ENCODE data around the gene STX1B.
A peak's percentile ranks its signal among the peaks of the same experiment; 100 is the strongest.

STX1B gene

GRCh38 chr16:31042866-31043265 is 32.4 kb upstream of the STX1B start:
- H3K4me3 ChIP-seq (ENCODE audit: low read depth, low read length) = no peak overlapping the region
- DNase-seq (ENCODE audit: low read depth) = no peak
- TF ChIP-seq, protein P1, sequence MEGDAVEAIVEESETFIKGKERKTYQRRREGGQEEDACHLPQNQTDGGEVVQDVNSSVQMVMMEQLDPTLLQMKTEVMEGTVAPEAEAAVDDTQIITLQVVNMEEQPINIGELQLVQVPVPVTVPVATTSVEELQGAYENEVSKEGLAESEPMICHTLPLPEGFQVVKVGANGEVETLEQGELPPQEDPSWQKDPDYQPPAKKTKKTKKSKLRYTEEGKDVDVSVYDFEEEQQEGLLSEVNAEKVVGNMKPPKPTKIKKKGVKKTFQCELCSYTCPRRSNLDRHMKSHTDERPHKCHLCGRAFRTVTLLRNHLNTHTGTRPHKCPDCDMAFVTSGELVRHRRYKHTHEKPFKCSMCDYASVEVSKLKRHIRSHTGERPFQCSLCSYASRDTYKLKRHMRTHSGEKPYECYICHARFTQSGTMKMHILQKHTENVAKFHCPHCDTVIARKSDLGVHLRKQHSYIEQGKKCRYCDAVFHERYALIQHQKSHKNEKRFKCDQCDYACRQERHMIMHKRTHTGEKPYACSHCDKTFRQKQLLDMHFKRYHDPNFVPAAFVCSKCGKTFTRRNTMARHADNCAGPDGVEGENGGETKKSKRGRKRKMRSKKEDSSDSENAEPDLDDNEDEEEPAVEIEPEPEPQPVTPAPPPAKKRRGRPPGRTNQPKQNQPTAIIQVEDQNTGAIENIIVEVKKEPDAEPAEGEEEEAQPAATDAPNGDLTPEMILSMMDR (conservative IDR thresholded peaks at IDR 0.05; ENCODE audit: low read depth, low read length) = no peak

GRCh38 chr16:31038993-31039392 is 28.6 kb upstream of the STX1B start:
- TF ChIP-seq, protein P1 (conservative IDR thresholded peaks at IDR 0.05; ENCODE audit: low read depth, low read length) = no peak
- no peak for DNase-seq (ENCODE audit: low read depth)
- H3K4me3 ChIP-seq (ENCODE audit: low read depth, low read length) = no peak overlapping the region

DNA sequence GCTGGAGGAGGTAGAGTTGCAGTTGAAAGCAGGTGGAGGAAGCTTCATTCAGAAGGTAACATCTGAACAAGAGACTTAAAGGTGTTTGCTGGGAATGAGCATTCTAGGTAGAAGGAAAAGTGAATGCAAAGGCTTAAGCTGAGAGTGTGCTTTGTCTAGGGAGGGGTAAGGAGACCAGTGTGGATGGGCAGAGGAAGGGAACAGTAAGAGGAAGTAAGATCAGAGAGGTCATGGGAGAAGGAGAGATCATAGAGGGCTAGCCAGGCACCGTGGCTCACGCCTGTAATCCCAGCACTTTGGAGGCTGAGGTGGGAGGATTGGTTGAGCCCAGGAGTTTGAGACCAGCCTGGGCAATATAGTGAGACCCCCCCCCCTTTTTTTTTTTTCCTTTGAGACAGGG is 26.3 kb upstream of the STX1B start:
- TF ChIP-seq, protein P1 (conservative IDR thresholded peaks at IDR 0.05; ENCODE audit: low read depth, low read length) = no peak
- no peak for DNase-seq (ENCODE audit: low read depth)

GRCh38 chr16:31033709-31034492 is 23.5 kb upstream of the STX1B start:
- DNase-seq (ENCODE audit: low read depth) = peak; percentile 85
- peak overlapping the region; percentile 100 for H3K4me3 ChIP-seq (ENCODE audit: low read depth, low read length)
- TF ChIP-seq, protein P1 (conservative IDR thresholded peaks at IDR 0.05; ENCODE audit: low read depth, low read length) = no peak

More for the DNA sequence above, 26.3 kb upstream of the STX1B start:
- H3K4me3 ChIP-seq (ENCODE audit: low read depth, low read length) = no peak overlapping the region

- TF ChIP-seq, protein P1 (conservative IDR thresholded peaks at IDR 0.05; ENCODE audit: low read depth, low read length) = peak; percentile 5
- DNase-seq (ENCODE audit: low read depth) = peak; percentile 98
- peak within 1 kb of the TSS; percentile 100 for H3K4me3 ChIP-seq (ENCODE audit: low read depth, low read length)
Observed at GRCh38 chr16:31032736-31033708, 22.6 kb upstream of the STX1B start, which contains the start of gene STX4. Gene STX4 (plus strand): TSS chr16:31033558. CDS start chr16:31033806, 248 bp downstream.

- H3K4me3 ChIP-seq (ENCODE audit: low read depth, low read length) = no peak overlapping the region
- DNase-seq (ENCODE audit: low read depth) = no peak
- TF ChIP-seq, protein P1 (conservative IDR thresholded peaks at IDR 0.05; ENCODE audit: low read depth, low read length) = no peak
Observed at GRCh38 chr16:31031276-31031675, 20.8 kb upstream of the STX1B start.

Measured in choroid plexus epithelial cell (primary cell).